A549 (cell line): Measurements from ENCODE around the gene GNPDA2. TPM values are rescaled to one million over a fixed set of nuclear protein-coding genes. Genes with fewer than 3 reads are reported as not detected.
A peak's percentile ranks its signal among the peaks of the same experiment; 100 is the strongest.
"Not testable (repeated sequence)": the region's sequence is repeated elsewhere in the genome, so short reads cannot be mapped to it uniquely, and the experiment has no call there.

ENCODE experiments used
- ATAC-seq, 2 experiments: fragments of 200-7000 bp in 1 of 2; fragments of >200 bp in 1 of 2; cut with Nextera tagmentation in 1 of 2; cut with Tn5 transposase in 1 of 2; 3 replicates each; pipeline versions ENCODE4 v1.8.0 to v1.9.1; 2018 to 2020; ENCODE audit warnings: mild to moderate bottlenecking in 1 of 2, moderate library complexity in 1 of 2
- CTCF ChIA-PET: fragments of 300-600 bp; sonication (Branson Sonifier 250); formaldehyde crosslinking; extraction: SDS; loops from one replicate; lab custom pipeline; 2021; ENCODE audit warnings: antibody characterized with exemption, inconsistent platforms; lab: Yijun Ruan, JAX
- POLR2A ChIA-PET: fragments of 350-600 bp; formaldehyde crosslinking; extraction: SDS; loops from one replicate; lab custom pipeline; 2021; ENCODE audit warnings: antibody characterized with exemption, inconsistent platforms; lab: Yijun Ruan, JAX
- DNase-seq, 2 experiments: peaks; one replicate each; pipeline versions ENCODE4 v3.0.0 to v3.0.0-alpha.2; 2011 to 2016; ENCODE audit warnings: low read depth in 1 of 2, low spot score in 1 of 2
- FAIRE-seq: peaks from 2 replicates; lab custom pipeline; 2011; peaks lifted over from hg19 to GRCh38; lab: Jason Lieb, UNC
- H3K27ac ChIP-seq, 2 experiments: fragments of >200 bp; sonication (Bioruptor Twin); formaldehyde crosslinking; 3 replicates each; pipeline ENCODE4 v1.5.1; 2016 to 2017
- H3K4me1 ChIP-seq: fragments of >200 bp; sonication (Bioruptor Twin); formaldehyde crosslinking; 3 replicates; pipeline ENCODE4 v1.6.1; 2016
- H3K4me2 ChIP-seq: fragments of >200 bp; sonication (Bioruptor Twin); formaldehyde crosslinking; 3 replicates; pipeline ENCODE4 v1.6.1; 2016
- H3K4me3 ChIP-seq: fragments of >200 bp; sonication (Bioruptor Twin); formaldehyde crosslinking; 3 replicates; pipeline ENCODE4 v1.5.1; 2016
- H3K9me3 ChIP-seq: fragments of >200 bp; sonication (Bioruptor Twin); formaldehyde crosslinking; 3 replicates; pipeline ENCODE4 v1.6.1; 2016
- BCL3 ChIP-seq: fragments of >200 bp; sonication (Bioruptor Twin); formaldehyde crosslinking; IDR thresholded peaks from 3 replicates; pipeline ENCODE4 v1.6.1; 2016
- CBX8 ChIP-seq: fragments of 200-600 bp; sonication (generic); IDR thresholded peaks from 2 replicates; pipeline ENCODE4 v1.6.1; 2016
- CHD2 ChIP-seq: fragments of 150-350 bp; IDR thresholded peaks from 2 replicates; pipeline ENCODE4 v1.6.1; 2014; ENCODE audit warnings: low read length; ENCODE audit not compliant: partially characterized antibody
- CHD4 ChIP-seq: fragments of 200-600 bp; sonication (generic); IDR thresholded peaks from 2 replicates; pipeline ENCODE4 v1.6.1; 2016; ENCODE audit warnings: antibody characterized with exemption, mild to moderate bottlenecking, borderline replicate concordance
- EHF ChIP-seq: fragments of 250-450 bp; sonication (Bioruptor Pico); IDR thresholded peaks from 2 replicates; pipeline ENCODE4 v1.5.0; 2020; ENCODE audit warnings: mild to moderate bottlenecking
- FOXS1 ChIP-seq: fragments of 250-450 bp; sonication (Bioruptor Pico); IDR thresholded peaks from 2 replicates; pipeline ENCODE4 v1.5.0; 2020; ENCODE audit warnings: mild to moderate bottlenecking, moderate library complexity
- HDAC2 ChIP-seq: fragments of 200-600 bp; sonication (generic); IDR thresholded peaks from 2 replicates; pipeline ENCODE4 v1.6.1; 2016
- HES2 ChIP-seq: fragments of >200 bp; sonication (Bioruptor Twin); formaldehyde crosslinking; IDR thresholded peaks from 2 replicates; pipeline ENCODE4 v1.6.1; 2016
- HEYL ChIP-seq: fragments of 250-450 bp; sonication (Bioruptor Pico); IDR thresholded peaks from 2 replicates; pipeline ENCODE4 v1.8.0; 2021; ENCODE audit warnings: mild to moderate bottlenecking, moderate library complexity
- KDM5A ChIP-seq: fragments of 200-600 bp; sonication (generic); IDR thresholded peaks from 2 replicates; pipeline ENCODE4 v1.6.1; 2016; ENCODE audit warnings: antibody characterized with exemption, mild to moderate bottlenecking
- MYC ChIP-seq: IDR thresholded peaks from 2 replicates; pipeline ENCODE4 v1.6.1; 2012; ENCODE audit warnings: mild to moderate bottlenecking, inconsistent platforms, low read length, improper control_type of control experiment, borderline replicate concordance
- NFE2L2 ChIP-seq: fragments of 150-350 bp; conservative IDR thresholded peaks from 2 replicates; pipeline ENCODE4 v1.6.1; 2014; ENCODE audit warnings: low read length
- NR3C1 ChIP-seq: fragments of >200 bp; sonication (Bioruptor Twin); formaldehyde crosslinking; IDR thresholded peaks from 3 replicates; pipeline ENCODE4 v1.6.1; 2017
- PBX3 ChIP-seq: IDR thresholded peaks from 2 replicates; pipeline ENCODE4 v1.6.1; 2012
- RARB ChIP-seq: fragments of 250-450 bp; sonication (Bioruptor Pico); IDR thresholded peaks from 2 replicates; pipeline ENCODE4 v1.8.0; 2021; ENCODE audit warnings: mild to moderate bottlenecking, moderate library complexity
- REST ChIP-seq: fragments of 200-600 bp; sonication (generic); IDR thresholded peaks from 2 replicates; pipeline ENCODE4 v1.6.1; 2016; ENCODE audit warnings: antibody characterized with exemption, mild to moderate bottlenecking, moderate library complexity
- RFX5 ChIP-seq: fragments of 450-650 bp; IDR thresholded peaks from 2 replicates; pipeline ENCODE4 v1.7.1; 2014; ENCODE audit warnings: antibody characterized with exemption, mild to moderate bottlenecking, moderate library complexity
- SMC3 ChIP-seq: fragments of >200 bp; sonication (Bioruptor Twin); formaldehyde crosslinking; IDR thresholded peaks from 3 replicates; pipeline ENCODE4 v1.6.1; 2018; ENCODE audit warnings: inconsistent platforms
- ZFP36 ChIP-seq: fragments of 450-650 bp; IDR thresholded peaks from 2 replicates; pipeline ENCODE4 v1.6.1; 2014; ENCODE audit warnings: borderline replicate concordance; ENCODE audit not compliant: partially characterized antibody
- WGBS: methylation state at CpG from one replicate; pipeline ENCODE4 v1.1.6; 2017; ENCODE audit errors: missing lambda C conversion rate; 5-methylcytosine and 5-hydroxymethylcytosine counted together
- polyA plus RNA-seq, 4 experiments: library from polyadenylated mRNA; depleted of rRNA in 3 of 4; stranded (reverse); fragments of >200 nt; fragmentation: RNase III in 1 of 4; extraction: RNeasy Plus Mini Kit Qiagen cat#74134 plus additional on column Dnase treatment in 1 of 4; gene quantifications; 2 replicates in 3 of 4; 3 replicates in 1 of 4; pipeline ENCODE4 v1.2.3, GENCODE V29; 2011 to 2017

The GNPDA2 gene
- polyA plus RNA-seq, 2 of the 4 experiments (the other 2 are of a cell fraction) = 12.2 to 19.7 TPM

- TF ChIP-seq HES2 = no peak
- TF ChIP-seq RARB (CRISPR knock-in tag) = no peak
- no peak for TF ChIP-seq HEYL (CRISPR knock-in tag)
- TF ChIP-seq EHF (CRISPR knock-in tag) = no peak
- TF ChIP-seq BCL3 = no peak
- TF ChIP-seq MYC = no peak
- TF ChIP-seq SMC3 = no peak
- no peak for TF ChIP-seq CHD2
- TF ChIP-seq CHD4 = no peak
Measured at GRCh38 chr4:44736900-44737299, 10.5 kb upstream of the GNPDA2 start (continued).

- H3K9me3 ChIP-seq, DNase-seq, H3K27ac ChIP-seq, POLR2A ChIA-PET, ATAC-seq, H3K4me2 ChIP-seq, H3K4me3 ChIP-seq, FAIRE-seq, H3K4me1 ChIP-seq: not testable (repeated sequence)
- CTCF ChIA-PET = interaction anchor here (0.6 kb wide), 1 partner anchor 8 kb away, joined by 4 read pairs; no protein-coding TSS in a partner anchor
- 72% methylated on average over 9 of the region's 9 CpGs for WGBS
Measured at GRCh38 chr4:44728694-44729093, 2.3 kb upstream of the GNPDA2 start.

GRCh38 chr4:44727471-44727870 lies 1.1 kb upstream of the GNPDA2 start:
- H3K4me3 ChIP-seq = no peak overlapping the region
- peak overlapping the region; percentile 82 for H3K4me2 ChIP-seq
- no peak overlapping the region for H3K27ac ChIP-seq
- no peak for ATAC-seq
- no peaks in the 10 kb centered on the region for H3K9me3 ChIP-seq
- TF ChIP-seq RFX5 (no peak), MYC (no peak), FOXS1 (no peak), CBX8 (no peak)
- H3K4me1 ChIP-seq = 0 out of 3 replicates have a peak, but pooled peaks cover 6% of the 10 kb centered on the region
- DNase-seq = no peak
- ChIA-PET CTCF (no interaction called here), POLR2A (interaction anchor here (2.3 kb wide), 1 partner anchor 49 kb away, joined by 16 read pairs; the partner anchor contains the start of gene GUF1)
- 75% methylated on average over 6 of the region's 6 CpGs for WGBS
- no peak for FAIRE-seq

- FAIRE-seq = no peak
- Histone ChIP-seq H3K4me1 (0 out of 3 replicates have a peak, but pooled peaks cover 6% of the 10 kb centered on the region), H3K4me3 (peak overlapping the region; percentile 79), H3K9me3 (no peaks in the 10 kb centered on the region), H3K4me2 (peak overlapping the region; percentile 82), H3K27ac (peak overlapping the region; percentile 80 to 94)
- DNase-seq = no peak
- 2% methylated on average over 9 of the region's 9 CpGs for WGBS
- CTCF ChIA-PET = no interaction called here
- peak in 1 of 2 experiments; percentile 69; a peak in 2 of 6 replicates for ATAC-seq
- no peak for TF ChIP-seq PBX3
- TF ChIP-seq HDAC2 = no peak
- TF ChIP-seq NFE2L2 = no peak
- no peak for TF ChIP-seq NR3C1
- TF ChIP-seq REST = no peak
- no peak for TF ChIP-seq KDM5A
- TF ChIP-seq ZFP36 = no peak
- POLR2A ChIA-PET = interaction anchor here (2.3 kb wide), 1 partner anchor 48 kb away, joined by 16 read pairs; the partner anchor contains the start of gene GUF1
Measured at GRCh38 chr4:44725726-44726037, 674 bp downstream of the GNPDA2 start.
